G401.6 (cell line): ENCODE data around the gene SEMA5A.

ENCODE experiments used
- FAIRE-seq: peaks from 2 replicates; lab custom pipeline; 2012; peaks lifted over from hg19 to GRCh38; lab: Jason Lieb, UNC

Gene SEMA5A

GRCh38 chr5:9512457-9512856, 33.4 kb downstream of the SEMA5A start:
- no peak for FAIRE-seq

- no peak for FAIRE-seq
Observed at GRCh38 chr5:9507974-9508373, 37.9 kb downstream of the SEMA5A start.

GRCh38 chr5:9505225-9505624, 40.6 kb downstream of the SEMA5A start:
- FAIRE-seq, result no peak

GRCh38 chr5:9502864-9503263, 43.0 kb downstream of the SEMA5A start:
- no peak for FAIRE-seq

- FAIRE-seq, result no peak
Observed at GRCh38 chr5:9502050-9502834, 43.6 kb downstream of the SEMA5A start.

- FAIRE-seq, result no peak
Observed at GRCh38 chr5:9500625-9501024, 45.2 kb downstream of the SEMA5A start.

- no peak for FAIRE-seq
Observed at GRCh38 chr5:9500193-9500592, 45.7 kb downstream of the SEMA5A start.

- no peak for FAIRE-seq
Observed at GRCh38 chr5:9499498-9499876, 46.4 kb downstream of the SEMA5A start.

GRCh38 chr5:9498541-9499497, 47.1 kb downstream of the SEMA5A start:
- no peak for FAIRE-seq

GRCh38 chr5:9497347-9497746, 48.5 kb downstream of the SEMA5A start:
- no peak for FAIRE-seq

GRCh38 chr5:9496801-9497200, 49.1 kb downstream of the SEMA5A start:
- FAIRE-seq, result no peak

GRCh38 chr5:9495121-9495520, 50.8 kb downstream of the SEMA5A start:
- FAIRE-seq, result no peak

- FAIRE-seq, result no peak
Observed at GRCh38 chr5:9494301-9494700, 51.6 kb downstream of the SEMA5A start.

GRCh38 chr5:9490494-9491097, 55.3 kb downstream of the SEMA5A start:
- no peak for FAIRE-seq

GRCh38 chr5:9483779-9484178, 62.1 kb downstream of the SEMA5A start:
- no peak for FAIRE-seq

GRCh38 chr5:9483243-9483642, 62.6 kb downstream of the SEMA5A start:
- FAIRE-seq, result no peak

- no peak for FAIRE-seq
Observed at GRCh38 chr5:9482381-9482780, 63.5 kb downstream of the SEMA5A start.

GRCh38 chr5:9480499-9480898, 65.4 kb downstream of the SEMA5A start:
- FAIRE-seq, result no peak

GRCh38 chr5:9479990-9480389, 65.9 kb downstream of the SEMA5A start:
- no peak for FAIRE-seq

- FAIRE-seq, result no peak
Observed at GRCh38 chr5:9479361-9479760, 66.5 kb downstream of the SEMA5A start.

- no peak for FAIRE-seq
Observed at GRCh38 chr5:9477537-9477936, 68.3 kb downstream of the SEMA5A start.

- FAIRE-seq, result no peak
Observed at GRCh38 chr5:9474219-9475002, 71.5 kb downstream of the SEMA5A start.
